Measurements from ENCODE around the gene PDE12. TPM values are rescaled to one million over a fixed set of nuclear protein-coding genes. Genes with fewer than 3 reads are reported as not detected.

PDE12 gene
- total RNA-seq, 1 donor from 2014 or later, result 17.5 TPM

DNA sequence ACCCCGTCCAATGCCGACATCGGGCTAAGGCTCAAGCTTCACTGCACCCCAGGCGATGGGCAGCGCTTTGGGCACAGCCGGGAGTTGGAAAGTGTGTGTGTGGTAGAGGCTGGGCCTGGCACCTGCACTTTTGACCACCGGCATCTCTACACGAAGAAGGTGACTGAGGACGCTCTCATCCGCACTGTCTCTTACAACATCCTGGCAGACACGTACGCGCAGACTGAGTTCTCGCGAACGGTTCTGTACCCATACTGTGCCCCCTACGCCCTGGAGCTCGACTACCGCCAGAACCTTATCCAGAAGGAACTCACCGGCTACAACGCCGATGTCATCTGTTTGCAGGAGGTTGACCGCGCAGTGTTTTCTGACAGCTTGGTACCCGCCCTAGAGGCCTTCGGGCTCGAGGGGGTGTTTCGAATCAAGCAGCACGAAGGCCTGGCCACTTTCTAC, 1.0 kb downstream of the PDE12 start:
- Histone ChIP-seq H3K4me1 (peaks cover 36% of the 10 kb centered on the region), H3K9me3 (no peaks in the 10 kb centered on the region), H3K27ac (peak overlapping the region; percentile 90), H3K4me3 (peak overlapping the region; percentile 90), H3K36me3 (peaks cover 31% of the 10 kb centered on the region), H3K27me3 (ENCODE audit: low read depth) (no peaks in the 10 kb centered on the region)
- peak; percentile 48 for DNase-seq
- ATAC-seq, result peak; percentile 4 to 25
- intact Hi-C loops (cut with DNase I), result no loop called here
- TF ChIP-seq, protein P1, sequence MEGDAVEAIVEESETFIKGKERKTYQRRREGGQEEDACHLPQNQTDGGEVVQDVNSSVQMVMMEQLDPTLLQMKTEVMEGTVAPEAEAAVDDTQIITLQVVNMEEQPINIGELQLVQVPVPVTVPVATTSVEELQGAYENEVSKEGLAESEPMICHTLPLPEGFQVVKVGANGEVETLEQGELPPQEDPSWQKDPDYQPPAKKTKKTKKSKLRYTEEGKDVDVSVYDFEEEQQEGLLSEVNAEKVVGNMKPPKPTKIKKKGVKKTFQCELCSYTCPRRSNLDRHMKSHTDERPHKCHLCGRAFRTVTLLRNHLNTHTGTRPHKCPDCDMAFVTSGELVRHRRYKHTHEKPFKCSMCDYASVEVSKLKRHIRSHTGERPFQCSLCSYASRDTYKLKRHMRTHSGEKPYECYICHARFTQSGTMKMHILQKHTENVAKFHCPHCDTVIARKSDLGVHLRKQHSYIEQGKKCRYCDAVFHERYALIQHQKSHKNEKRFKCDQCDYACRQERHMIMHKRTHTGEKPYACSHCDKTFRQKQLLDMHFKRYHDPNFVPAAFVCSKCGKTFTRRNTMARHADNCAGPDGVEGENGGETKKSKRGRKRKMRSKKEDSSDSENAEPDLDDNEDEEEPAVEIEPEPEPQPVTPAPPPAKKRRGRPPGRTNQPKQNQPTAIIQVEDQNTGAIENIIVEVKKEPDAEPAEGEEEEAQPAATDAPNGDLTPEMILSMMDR (IDR thresholded peaks at IDR 0.05), result no peak

DNA sequence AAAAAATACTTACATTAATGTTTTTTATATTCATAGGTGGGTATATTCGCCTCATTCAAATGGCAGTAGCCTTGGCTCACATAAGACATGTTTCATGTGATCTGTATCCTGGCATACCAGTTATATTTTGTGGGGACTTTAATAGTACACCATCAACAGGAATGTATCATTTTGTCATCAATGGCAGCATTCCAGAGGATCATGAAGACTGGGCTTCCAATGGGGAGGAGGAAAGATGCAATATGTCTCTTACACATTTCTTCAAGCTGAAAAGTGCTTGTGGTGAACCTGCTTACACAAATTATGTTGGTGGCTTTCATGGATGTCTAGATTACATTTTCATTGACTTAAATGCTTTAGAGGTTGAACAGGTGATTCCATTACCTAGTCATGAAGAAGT, 3.5 kb downstream of the PDE12 start:
- peaks cover 36% of the 10 kb centered on the region for H3K4me1 ChIP-seq
- H3K4me3 ChIP-seq, result no peak overlapping the region
- H3K27ac ChIP-seq, result no peak overlapping the region
- H3K9me3 ChIP-seq, result no peaks in the 10 kb centered on the region
- H3K36me3 ChIP-seq, result peaks cover 48% of the 10 kb centered on the region
- ATAC-seq (no peak), DNase-seq (no peak)
- intact Hi-C loops (cut with DNase I), result no loop called here
- H3K27me3 ChIP-seq (ENCODE audit: low read depth), result no peaks in the 10 kb centered on the region
- TF ChIP-seq, protein P1 (IDR thresholded peaks at IDR 0.05), result no peak

GRCh38 chr3:57569859-57570450, 13.9 kb downstream of the PDE12 start:
- H3K9me3 ChIP-seq, result no peaks in the 10 kb centered on the region
- TF ChIP-seq, protein P1 (IDR thresholded peaks at IDR 0.05), result no peak
- H3K36me3 ChIP-seq, result peaks cover 97% of the 10 kb centered on the region
- H3K4me1 ChIP-seq, result no peaks in the 10 kb centered on the region
- H3K27me3 ChIP-seq (ENCODE audit: low read depth), result no peaks in the 10 kb centered on the region
- ATAC-seq (no peak), DNase-seq (no peak)
- intact Hi-C loops (cut with DNase I), result no loop called here
- no peak overlapping the region for H3K4me3 ChIP-seq
- no peak overlapping the region for H3K27ac ChIP-seq

GRCh38 chr3:57570878-57571277, 14.8 kb downstream of the PDE12 start:
- Histone ChIP-seq H3K27ac (no peak overlapping the region), H3K4me1 (no peaks in the 10 kb centered on the region), H3K36me3 (peaks cover 97% of the 10 kb centered on the region), H3K27me3 (ENCODE audit: low read depth) (no peaks in the 10 kb centered on the region), H3K9me3 (no peaks in the 10 kb centered on the region), H3K4me3 (no peak overlapping the region)
- DNase-seq, result no peak
- intact Hi-C loops (cut with DNase I), result no loop called here
- TF ChIP-seq, protein P1 (IDR thresholded peaks at IDR 0.05), result no peak
- ATAC-seq, result no peak

GRCh38 chr3:57572096-57572495, 16.0 kb downstream of the PDE12 start:
- TF ChIP-seq, protein P1 (IDR thresholded peaks at IDR 0.05), result no peak
- peak; percentile 48 to 75 for ATAC-seq
- intact Hi-C loops (cut with DNase I), result no loop called here
- no peaks in the 10 kb centered on the region for H3K27me3 ChIP-seq (ENCODE audit: low read depth)
- no peaks in the 10 kb centered on the region for H3K9me3 ChIP-seq
- H3K4me1 ChIP-seq, result no peaks in the 10 kb centered on the region
- H3K36me3 ChIP-seq, result peaks cover 95% of the 10 kb centered on the region
- no peak for DNase-seq
- H3K4me3 ChIP-seq, result no peak overlapping the region
- no peak overlapping the region for H3K27ac ChIP-seq
